ENCODE results near the gene MAP1LC3C.

DNA sequence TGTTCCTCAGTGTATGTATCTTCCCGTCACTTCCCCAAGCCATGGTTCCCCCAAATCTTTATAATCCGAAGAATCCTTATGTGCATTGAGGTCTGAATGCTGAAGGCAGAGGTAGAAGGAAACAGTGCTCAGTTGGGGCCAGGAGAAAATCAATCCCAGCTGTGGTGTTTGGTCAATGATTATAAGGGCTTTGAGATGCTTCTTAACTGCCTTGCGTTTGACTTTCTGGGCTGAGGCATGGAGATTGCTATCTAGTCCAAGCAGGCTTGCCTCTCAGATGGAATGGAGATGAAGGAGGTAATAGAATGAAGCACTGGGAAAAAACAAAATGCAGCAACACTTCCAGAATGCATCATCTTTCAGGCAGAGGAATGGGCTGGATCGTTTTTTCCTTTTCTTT is 3.6 kb upstream of the MAP1LC3C start:
- TF ChIP-seq, protein P1, sequence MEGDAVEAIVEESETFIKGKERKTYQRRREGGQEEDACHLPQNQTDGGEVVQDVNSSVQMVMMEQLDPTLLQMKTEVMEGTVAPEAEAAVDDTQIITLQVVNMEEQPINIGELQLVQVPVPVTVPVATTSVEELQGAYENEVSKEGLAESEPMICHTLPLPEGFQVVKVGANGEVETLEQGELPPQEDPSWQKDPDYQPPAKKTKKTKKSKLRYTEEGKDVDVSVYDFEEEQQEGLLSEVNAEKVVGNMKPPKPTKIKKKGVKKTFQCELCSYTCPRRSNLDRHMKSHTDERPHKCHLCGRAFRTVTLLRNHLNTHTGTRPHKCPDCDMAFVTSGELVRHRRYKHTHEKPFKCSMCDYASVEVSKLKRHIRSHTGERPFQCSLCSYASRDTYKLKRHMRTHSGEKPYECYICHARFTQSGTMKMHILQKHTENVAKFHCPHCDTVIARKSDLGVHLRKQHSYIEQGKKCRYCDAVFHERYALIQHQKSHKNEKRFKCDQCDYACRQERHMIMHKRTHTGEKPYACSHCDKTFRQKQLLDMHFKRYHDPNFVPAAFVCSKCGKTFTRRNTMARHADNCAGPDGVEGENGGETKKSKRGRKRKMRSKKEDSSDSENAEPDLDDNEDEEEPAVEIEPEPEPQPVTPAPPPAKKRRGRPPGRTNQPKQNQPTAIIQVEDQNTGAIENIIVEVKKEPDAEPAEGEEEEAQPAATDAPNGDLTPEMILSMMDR (conservative IDR thresholded peaks at IDR 0.05; ENCODE audit: low read length) = no peak
- TF ChIP-seq EZH2phosphoT487 (IDR thresholded peaks at IDR 0.05; ENCODE audit: borderline replicate concordance, low read depth, low read length) = no peak

Measured in OCI-LY7 (cell line).